Measurements from ENCODE around the gene PRR7.
A peak's percentile ranks its signal among the peaks of the same experiment; 100 is the strongest.

PRR7 gene

GRCh38 chr5:177487144-177487543, 40.5 kb downstream of the PRR7 start:
- H3K4me3 ChIP-seq (ENCODE audit: low read length) = no peak overlapping the region
- H3K9me3 ChIP-seq (ENCODE audit: low read length) = no peaks in the 10 kb centered on the region
- no peaks in the 10 kb centered on the region for H3K4me1 ChIP-seq (ENCODE audit: insufficient read depth, low read length)
- no peaks in the 10 kb centered on the region for H3K27me3 ChIP-seq (ENCODE audit: insufficient read depth, low read length)
- H2AFZ ChIP-seq (ENCODE audit: low read depth, low read length) = no peak overlapping the region
- H3K36me3 ChIP-seq (ENCODE audit: insufficient read depth, low read length) = peaks cover 70% of the 10 kb centered on the region

DNA sequence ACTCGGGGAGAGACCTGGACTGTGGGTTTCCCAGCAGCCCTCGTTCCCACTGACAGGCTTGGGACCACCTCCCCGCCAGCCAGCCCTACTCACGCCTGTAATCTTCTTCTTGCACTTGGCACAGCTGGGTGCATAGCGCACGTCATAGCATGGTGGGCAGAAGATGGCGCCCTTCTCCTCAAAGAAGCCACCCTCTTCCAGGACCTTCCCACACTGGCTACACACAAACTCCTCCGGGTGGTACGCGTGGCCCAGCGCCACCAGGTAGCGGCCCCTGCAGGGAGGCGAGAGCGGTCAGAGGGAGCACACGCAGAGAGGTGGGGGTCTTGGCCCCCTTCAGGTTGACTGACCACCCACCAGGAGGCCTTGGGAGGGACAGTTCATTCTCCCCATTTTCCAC, 41.4 kb downstream of the PRR7 start:
- no peak overlapping the region for H2AFZ ChIP-seq (ENCODE audit: low read depth, low read length)
- no peaks in the 10 kb centered on the region for H3K27me3 ChIP-seq (ENCODE audit: insufficient read depth, low read length)
- H3K4me1 ChIP-seq (ENCODE audit: insufficient read depth, low read length) = no peaks in the 10 kb centered on the region
- H3K36me3 ChIP-seq (ENCODE audit: insufficient read depth, low read length) = peaks cover 78% of the 10 kb centered on the region
- no peaks in the 10 kb centered on the region for H3K9me3 ChIP-seq (ENCODE audit: low read length)
- no peak overlapping the region for H3K4me3 ChIP-seq (ENCODE audit: low read length)

GRCh38 chr5:177489119-177489716, 42.6 kb downstream of the PRR7 start:
- Histone ChIP-seq H3K36me3 (ENCODE audit: insufficient read depth, low read length) (peaks cover 72% of the 10 kb centered on the region), H3K4me1 (ENCODE audit: insufficient read depth, low read length) (peaks cover 4% of the 10 kb centered on the region), H3K4me3 (ENCODE audit: low read length) (no peak overlapping the region), H3K9me3 (ENCODE audit: low read length) (no peaks in the 10 kb centered on the region), H2AFZ (ENCODE audit: low read depth, low read length) (no peak overlapping the region), H3K27me3 (ENCODE audit: insufficient read depth, low read length) (no peaks in the 10 kb centered on the region)

DNA sequence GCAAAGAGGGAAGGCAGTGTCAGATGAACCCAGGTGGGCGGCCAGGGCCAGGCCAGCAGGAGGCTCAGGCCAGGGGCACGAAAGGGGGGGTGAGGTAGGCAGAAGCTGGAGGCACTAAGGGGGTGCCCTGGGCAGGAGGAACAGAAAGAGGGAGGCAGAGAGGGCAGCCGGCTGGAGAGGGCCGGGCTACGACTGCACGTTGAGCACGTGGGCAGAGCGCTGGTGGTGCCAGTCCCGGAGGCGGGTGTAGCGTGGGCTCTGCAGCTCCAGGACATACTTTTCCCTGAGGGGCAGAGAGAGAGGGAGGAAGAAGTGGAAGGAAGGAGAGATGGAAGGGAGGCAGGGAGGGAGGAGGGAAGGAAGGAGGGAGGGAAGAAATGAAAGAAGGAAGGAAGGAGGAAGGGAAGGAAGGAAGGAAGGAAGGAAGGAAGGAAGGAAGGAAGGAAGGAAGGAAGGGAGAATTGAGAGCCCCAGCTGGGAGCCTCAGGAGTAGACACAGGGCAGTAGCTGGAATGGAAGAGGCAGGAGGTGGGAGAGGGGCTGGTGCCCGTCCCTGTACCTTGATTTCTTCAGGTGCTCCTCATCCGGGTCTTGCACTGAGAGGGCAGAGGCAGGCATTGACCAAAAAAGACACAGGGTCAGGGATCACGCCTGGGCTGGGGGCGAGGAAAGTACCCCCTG, 43.8 kb downstream of the PRR7 start:
- Histone ChIP-seq H3K4me1 (ENCODE audit: insufficient read depth, low read length) (peaks cover 16% of the 10 kb centered on the region), H3K9me3 (ENCODE audit: low read length) (no peaks in the 10 kb centered on the region), H2AFZ (ENCODE audit: low read depth, low read length) (no peak overlapping the region), H3K36me3 (ENCODE audit: insufficient read depth, low read length) (peaks cover 66% of the 10 kb centered on the region), H3K4me3 (ENCODE audit: low read length) (no peak overlapping the region), H3K27me3 (ENCODE audit: insufficient read depth, low read length) (no peaks in the 10 kb centered on the region)

- H3K4me1 ChIP-seq (ENCODE audit: insufficient read depth, low read length) = peaks cover 21% of the 10 kb centered on the region
- H3K4me3 ChIP-seq (ENCODE audit: low read length) = no peak overlapping the region
- H3K9me3 ChIP-seq (ENCODE audit: low read length) = no peaks in the 10 kb centered on the region
- no peaks in the 10 kb centered on the region for H3K27me3 ChIP-seq (ENCODE audit: insufficient read depth, low read length)
- H2AFZ ChIP-seq (ENCODE audit: low read depth, low read length) = no peak overlapping the region
- H3K36me3 ChIP-seq (ENCODE audit: insufficient read depth, low read length) = peaks cover 66% of the 10 kb centered on the region
Measured at GRCh38 chr5:177490992-177491391, 44.4 kb downstream of the PRR7 start.

- Histone ChIP-seq H3K36me3 (ENCODE audit: insufficient read depth, low read length) (peaks cover 62% of the 10 kb centered on the region), H2AFZ (ENCODE audit: low read depth, low read length) (no peak overlapping the region), H3K4me1 (ENCODE audit: insufficient read depth, low read length) (peaks cover 26% of the 10 kb centered on the region), H3K27me3 (ENCODE audit: insufficient read depth, low read length) (no peaks in the 10 kb centered on the region), H3K9me3 (ENCODE audit: low read length) (no peaks in the 10 kb centered on the region), H3K4me3 (ENCODE audit: low read length) (no peak overlapping the region)
Measured at GRCh38 chr5:177491429-177491945, 44.9 kb downstream of the PRR7 start.

GRCh38 chr5:177491983-177492746, 45.6 kb downstream of the PRR7 start:
- Histone ChIP-seq H2AFZ (ENCODE audit: low read depth, low read length) (no peak overlapping the region), H3K4me3 (ENCODE audit: low read length) (no peak overlapping the region), H3K9me3 (ENCODE audit: low read length) (no peaks in the 10 kb centered on the region), H3K4me1 (ENCODE audit: insufficient read depth, low read length) (peaks cover 27% of the 10 kb centered on the region), H3K36me3 (ENCODE audit: insufficient read depth, low read length) (peaks cover 62% of the 10 kb centered on the region), H3K27me3 (ENCODE audit: insufficient read depth, low read length) (no peaks in the 10 kb centered on the region)

- Histone ChIP-seq H3K4me3 (ENCODE audit: low read length) (no peak overlapping the region), H2AFZ (ENCODE audit: low read depth, low read length) (no peak overlapping the region), H3K4me1 (ENCODE audit: insufficient read depth, low read length) (peaks cover 29% of the 10 kb centered on the region), H3K9me3 (ENCODE audit: low read length) (no peaks in the 10 kb centered on the region), H3K27me3 (ENCODE audit: insufficient read depth, low read length) (no peaks in the 10 kb centered on the region), H3K36me3 (ENCODE audit: insufficient read depth, low read length) (peaks cover 58% of the 10 kb centered on the region)
Measured at GRCh38 chr5:177492841-177493240, 46.2 kb downstream of the PRR7 start.

DNA sequence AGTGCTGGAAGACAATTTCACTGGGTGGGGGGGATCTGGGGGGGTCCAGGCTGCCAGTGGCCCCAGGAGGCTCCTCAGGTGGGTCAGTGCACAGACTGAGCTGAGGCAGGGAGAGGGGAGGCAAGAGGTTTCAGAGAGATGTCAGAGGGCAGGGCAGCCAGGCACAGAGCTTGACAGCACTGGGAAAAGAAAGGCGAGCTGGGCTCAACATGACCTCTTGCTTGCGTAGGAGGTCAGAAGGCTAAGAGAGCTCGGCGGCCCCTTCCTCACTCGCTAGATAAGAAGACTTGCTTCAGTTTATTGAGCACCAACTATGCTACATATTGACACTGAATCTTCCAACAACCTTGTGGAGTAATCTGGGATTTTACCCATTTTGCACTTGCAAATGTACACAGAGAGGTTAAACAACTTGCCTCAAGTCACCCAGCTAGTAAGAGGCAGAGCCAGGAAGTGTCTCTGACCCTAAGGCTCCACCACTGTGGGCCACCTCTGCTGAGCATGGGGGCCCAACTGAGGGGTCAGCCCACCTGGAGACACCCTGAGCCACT, 47.3 kb downstream of the PRR7 start:
- H3K27me3 ChIP-seq (ENCODE audit: insufficient read depth, low read length) = no peaks in the 10 kb centered on the region

DNA sequence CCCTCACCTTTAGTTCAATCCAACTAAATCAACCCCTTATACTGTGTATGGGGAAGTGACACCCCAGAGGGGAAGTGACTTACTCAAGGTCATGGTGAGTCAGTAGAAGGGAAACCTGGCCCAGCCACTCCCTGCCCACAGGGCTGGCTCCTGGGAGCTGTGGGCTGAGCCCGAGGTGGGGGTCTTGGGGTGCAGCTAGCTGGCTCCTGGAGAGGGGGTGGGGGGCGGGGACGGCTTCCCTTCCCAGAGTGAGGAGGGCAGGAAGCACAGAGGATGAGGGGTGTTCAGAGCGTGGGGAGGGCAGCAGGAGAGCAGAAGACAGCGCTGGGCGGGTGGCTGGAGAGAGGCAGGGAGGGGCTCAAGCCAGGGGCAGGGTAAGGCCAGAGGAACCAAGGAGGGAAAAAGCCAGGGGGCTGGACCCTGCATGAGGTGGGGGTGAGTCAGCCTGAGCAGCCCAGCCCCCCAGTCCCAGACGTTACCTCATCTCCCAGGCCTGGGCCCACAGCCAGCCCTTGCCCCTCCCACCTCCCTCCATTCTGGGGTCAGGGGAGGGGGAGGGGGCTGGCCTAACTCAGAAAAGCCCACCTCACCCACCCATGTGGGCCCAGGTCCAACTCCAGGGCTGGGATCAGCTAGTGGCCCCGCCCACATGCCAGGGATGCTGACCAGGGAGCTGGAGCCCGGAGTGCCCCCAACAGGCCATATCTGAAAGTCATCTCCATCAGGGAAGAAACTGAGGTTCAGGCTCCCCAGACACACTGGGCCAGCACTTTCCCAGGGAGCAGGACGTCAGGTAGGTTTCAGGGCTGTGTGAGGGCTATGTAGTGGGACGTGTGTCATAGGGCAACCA, 48.0 kb downstream of the PRR7 start:
- Histone ChIP-seq H3K4me1 (ENCODE audit: insufficient read depth, low read length) (peaks cover 32% of the 10 kb centered on the region), H2AFZ (ENCODE audit: low read depth, low read length) (no peak overlapping the region), H3K9me3 (ENCODE audit: low read length) (no peaks in the 10 kb centered on the region), H3K27me3 (ENCODE audit: insufficient read depth, low read length) (no peaks in the 10 kb centered on the region), H3K36me3 (ENCODE audit: insufficient read depth, low read length) (peaks cover 43% of the 10 kb centered on the region), H3K4me3 (ENCODE audit: low read length) (no peak overlapping the region)

More for the DNA sequence above, 47.3 kb downstream of the PRR7 start:
- Histone ChIP-seq H2AFZ (ENCODE audit: low read depth, low read length) (no peak overlapping the region), H3K4me1 (ENCODE audit: insufficient read depth, low read length) (peaks cover 32% of the 10 kb centered on the region), H3K9me3 (ENCODE audit: low read length) (no peaks in the 10 kb centered on the region), H3K4me3 (ENCODE audit: low read length) (no peak overlapping the region), H3K36me3 (ENCODE audit: insufficient read depth, low read length) (peaks cover 49% of the 10 kb centered on the region)

DNA sequence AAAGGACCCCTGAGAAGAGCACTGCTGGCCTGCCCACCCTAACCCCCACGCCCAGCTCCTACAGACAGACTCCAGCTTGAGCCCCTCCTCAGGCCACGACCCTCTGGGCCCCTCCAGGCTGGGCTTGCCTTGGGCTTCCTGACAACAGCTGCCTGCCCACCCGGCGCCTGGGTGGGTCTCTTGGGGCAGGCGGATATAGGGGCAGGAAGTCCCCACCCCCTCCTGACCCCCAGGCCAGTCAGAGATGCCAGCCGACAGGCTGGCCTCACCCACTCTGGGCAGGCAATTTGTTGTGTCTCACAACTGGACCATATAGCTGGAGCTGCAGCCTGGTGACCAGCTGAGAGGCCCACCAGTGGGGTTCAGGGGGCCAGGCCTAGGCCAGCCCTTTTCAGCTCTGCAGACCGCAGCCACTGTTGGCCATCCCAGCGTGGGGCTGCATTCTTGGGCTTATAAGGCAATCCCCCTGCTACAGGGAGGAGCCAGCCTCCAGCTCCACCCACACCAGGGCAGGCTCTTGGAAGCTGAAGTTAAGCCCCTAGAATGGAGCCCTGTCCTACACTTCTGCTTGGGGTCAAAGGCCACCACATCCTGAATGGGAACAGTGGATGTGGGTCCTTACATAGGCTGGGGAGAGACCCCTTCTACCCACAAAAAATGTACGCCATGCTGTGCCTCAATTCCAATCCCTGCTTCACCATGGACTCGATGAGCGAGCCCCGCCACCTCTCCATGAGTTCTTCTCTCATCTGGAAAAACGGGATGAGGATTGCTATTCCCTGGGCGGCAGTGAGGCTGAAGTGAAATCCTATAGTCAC, 48.8 kb downstream of the PRR7 start:
- no peaks in the 10 kb centered on the region for H3K9me3 ChIP-seq (ENCODE audit: low read length)
- no peaks in the 10 kb centered on the region for H3K27me3 ChIP-seq (ENCODE audit: insufficient read depth, low read length)
- H3K4me1 ChIP-seq (ENCODE audit: insufficient read depth, low read length) = peaks cover 33% of the 10 kb centered on the region
- H2AFZ ChIP-seq (ENCODE audit: low read depth, low read length) = no peak overlapping the region
- peaks cover 35% of the 10 kb centered on the region for H3K36me3 ChIP-seq (ENCODE audit: insufficient read depth, low read length)
- peak overlapping the region; percentile 80 for H3K4me3 ChIP-seq (ENCODE audit: low read length)

Data from neuron (in vitro differentiated cells).